Thyroid gland (tissue), 4 donors: ENCODE data around the gene RCOR1.

Source experiments
- POLR2A ChIP-seq, 2 donors: fragments of 450-650 bp; IDR thresholded peaks; one replicate each; pipeline ENCODE4 v1.6.1; 2017; ENCODE audit warnings: antibody characterized with exemption in 2 of 2, mild to moderate bottlenecking in 2 of 2, moderate library complexity in 1 of 2
- TF ChIP-seq, protein P1 (sequence below), 6 experiments: fragments of 200-600 bp in 3 of 6; fragments of 450-650 bp in 3 of 6; sonication (generic) in 3 of 6; IDR thresholded peaks; one replicate each; pipeline ENCODE4 v1.5.1; 2016 to 2019; ENCODE audit warnings: antibody characterized with exemption in 6 of 6, mild to moderate bottlenecking in 2 of 6, inconsistent platforms in 1 of 6, moderate library complexity in 1 of 6

DNA sequence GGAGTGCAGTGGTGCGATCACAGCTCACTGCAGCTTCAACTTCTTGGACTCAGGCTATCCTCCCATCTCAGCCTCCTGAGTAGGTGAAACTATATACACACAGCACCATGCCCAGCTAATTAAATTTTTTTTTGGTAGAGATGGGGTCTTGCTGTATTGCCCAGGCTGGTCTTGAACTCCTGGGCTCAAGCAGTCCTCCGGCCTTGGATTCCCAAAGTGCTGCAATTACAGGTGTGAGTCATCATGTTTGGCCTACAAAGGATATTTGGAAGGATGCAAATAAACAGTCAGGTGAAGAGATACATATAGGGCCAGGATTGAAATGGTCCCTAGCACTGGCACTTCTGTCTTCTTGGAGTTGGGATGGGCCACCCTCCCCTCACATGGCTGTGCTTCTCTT, 23.9 kb downstream of the RCOR1 start:
- no peak for TF ChIP-seq POLR2A (IDR thresholded peaks at IDR 0.05)
- TF ChIP-seq, protein P1, sequence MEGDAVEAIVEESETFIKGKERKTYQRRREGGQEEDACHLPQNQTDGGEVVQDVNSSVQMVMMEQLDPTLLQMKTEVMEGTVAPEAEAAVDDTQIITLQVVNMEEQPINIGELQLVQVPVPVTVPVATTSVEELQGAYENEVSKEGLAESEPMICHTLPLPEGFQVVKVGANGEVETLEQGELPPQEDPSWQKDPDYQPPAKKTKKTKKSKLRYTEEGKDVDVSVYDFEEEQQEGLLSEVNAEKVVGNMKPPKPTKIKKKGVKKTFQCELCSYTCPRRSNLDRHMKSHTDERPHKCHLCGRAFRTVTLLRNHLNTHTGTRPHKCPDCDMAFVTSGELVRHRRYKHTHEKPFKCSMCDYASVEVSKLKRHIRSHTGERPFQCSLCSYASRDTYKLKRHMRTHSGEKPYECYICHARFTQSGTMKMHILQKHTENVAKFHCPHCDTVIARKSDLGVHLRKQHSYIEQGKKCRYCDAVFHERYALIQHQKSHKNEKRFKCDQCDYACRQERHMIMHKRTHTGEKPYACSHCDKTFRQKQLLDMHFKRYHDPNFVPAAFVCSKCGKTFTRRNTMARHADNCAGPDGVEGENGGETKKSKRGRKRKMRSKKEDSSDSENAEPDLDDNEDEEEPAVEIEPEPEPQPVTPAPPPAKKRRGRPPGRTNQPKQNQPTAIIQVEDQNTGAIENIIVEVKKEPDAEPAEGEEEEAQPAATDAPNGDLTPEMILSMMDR (IDR thresholded peaks at IDR 0.05) = no peak
